Kidney epithelial cell (primary cell): ENCODE measurements around the gene MDM2. TPM values are rescaled to one million over a fixed set of nuclear protein-coding genes. Genes with fewer than 3 reads are reported as not detected.

Experiments
- DNase-seq: peaks from one replicate; pipeline ENCODE4 v3.0.0-alpha.2; 2010; ENCODE audit warnings: low read depth
- H3K27me3 ChIP-seq: 2 replicates; pipeline ENCODE4 v1.6.0; 2011; ENCODE audit warnings: low read length; ENCODE audit not compliant: control insufficient read depth, insufficient read depth
- H3K36me3 ChIP-seq: 2 replicates; pipeline ENCODE4 v1.5.1; 2011; ENCODE audit warnings: low read length; ENCODE audit not compliant: control insufficient read depth, insufficient read depth
- H3K4me3 ChIP-seq: 2 replicates; pipeline ENCODE4 v1.5.1; 2011; ENCODE audit warnings: low read depth, mild to moderate bottlenecking, control low read depth, low read length
- total RNA-seq: library from RNA; depleted of rRNA; stranded (reverse); fragments of >200 nt; gene quantifications from 2 replicates; pipeline ENCODE4 v1.2.3, GENCODE V29; 2015
- TF ChIP-seq, protein P1 (sequence below): IDR thresholded peaks from 2 replicates; pipeline ENCODE4 v1.5.1; 2011; ENCODE audit warnings: mild to moderate bottlenecking, moderate library complexity, low read length, control low read depth, inconsistent platforms; ENCODE audit not compliant: insufficient read depth, poor library complexity, severe bottlenecking

MDM2 gene
- total RNA-seq, 1 donor from 2014 or later: 195 TPM

- no peak overlapping the region for H3K4me3 ChIP-seq
- no peaks in the 10 kb centered on the region for H3K27me3 ChIP-seq
- H3K36me3 ChIP-seq: peaks cover 2% of the 10 kb centered on the region
- DNase-seq: no peak
- TF ChIP-seq, protein P1, sequence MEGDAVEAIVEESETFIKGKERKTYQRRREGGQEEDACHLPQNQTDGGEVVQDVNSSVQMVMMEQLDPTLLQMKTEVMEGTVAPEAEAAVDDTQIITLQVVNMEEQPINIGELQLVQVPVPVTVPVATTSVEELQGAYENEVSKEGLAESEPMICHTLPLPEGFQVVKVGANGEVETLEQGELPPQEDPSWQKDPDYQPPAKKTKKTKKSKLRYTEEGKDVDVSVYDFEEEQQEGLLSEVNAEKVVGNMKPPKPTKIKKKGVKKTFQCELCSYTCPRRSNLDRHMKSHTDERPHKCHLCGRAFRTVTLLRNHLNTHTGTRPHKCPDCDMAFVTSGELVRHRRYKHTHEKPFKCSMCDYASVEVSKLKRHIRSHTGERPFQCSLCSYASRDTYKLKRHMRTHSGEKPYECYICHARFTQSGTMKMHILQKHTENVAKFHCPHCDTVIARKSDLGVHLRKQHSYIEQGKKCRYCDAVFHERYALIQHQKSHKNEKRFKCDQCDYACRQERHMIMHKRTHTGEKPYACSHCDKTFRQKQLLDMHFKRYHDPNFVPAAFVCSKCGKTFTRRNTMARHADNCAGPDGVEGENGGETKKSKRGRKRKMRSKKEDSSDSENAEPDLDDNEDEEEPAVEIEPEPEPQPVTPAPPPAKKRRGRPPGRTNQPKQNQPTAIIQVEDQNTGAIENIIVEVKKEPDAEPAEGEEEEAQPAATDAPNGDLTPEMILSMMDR: no peak
Observed at GRCh38 chr12:68887641-68888040, 79.7 kb downstream of the MDM2 start.

DNA sequence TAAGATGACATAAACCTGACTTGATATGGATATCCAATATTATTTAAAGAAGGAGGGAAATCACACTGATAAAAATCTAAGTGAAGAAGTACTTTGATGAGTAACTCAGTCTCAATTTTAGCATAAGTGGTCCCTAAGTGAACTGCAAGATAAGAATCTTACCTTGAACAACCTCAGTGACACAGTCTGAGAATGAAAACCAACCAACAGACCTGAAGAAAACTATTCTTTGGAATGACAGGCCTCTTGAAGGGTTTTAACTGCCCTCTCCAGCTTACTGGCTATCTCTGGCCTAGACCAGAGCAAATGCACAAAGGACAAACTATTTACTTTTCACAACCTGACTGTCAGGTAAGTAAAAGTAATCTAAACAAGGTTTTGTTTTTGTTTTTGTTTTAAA lies 80.3 kb downstream of the MDM2 start:
- DNase-seq: no peak
- TF ChIP-seq, protein P1: no peak
- H3K36me3 ChIP-seq: peaks cover 2% of the 10 kb centered on the region
- no peaks in the 10 kb centered on the region for H3K27me3 ChIP-seq
- no peak overlapping the region for H3K4me3 ChIP-seq

DNA sequence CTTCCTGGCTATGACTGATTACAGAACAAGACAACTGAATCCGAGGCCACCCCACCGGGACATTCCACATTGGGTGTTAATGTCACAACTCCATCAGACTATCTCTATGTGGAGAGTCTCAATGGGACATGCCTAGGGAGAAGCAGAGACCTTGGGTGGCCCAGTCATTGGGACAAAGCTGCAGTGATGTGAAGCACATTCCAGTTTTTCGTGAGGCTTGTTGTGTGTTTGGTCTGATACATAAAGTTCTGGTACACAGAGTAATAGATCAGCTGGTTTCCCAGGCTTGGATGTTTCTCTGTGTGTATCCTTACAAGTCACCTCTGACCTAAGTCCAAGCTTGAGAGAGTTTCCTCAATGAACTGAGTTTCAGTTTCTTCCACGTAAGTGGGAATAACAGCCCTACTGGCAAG lies 82.7 kb downstream of the MDM2 start:
- H3K27me3 ChIP-seq: no peaks in the 10 kb centered on the region
- no peak for DNase-seq
- peaks cover 2% of the 10 kb centered on the region for H3K36me3 ChIP-seq
- TF ChIP-seq, protein P1: no peak
- no peak overlapping the region for H3K4me3 ChIP-seq

DNA sequence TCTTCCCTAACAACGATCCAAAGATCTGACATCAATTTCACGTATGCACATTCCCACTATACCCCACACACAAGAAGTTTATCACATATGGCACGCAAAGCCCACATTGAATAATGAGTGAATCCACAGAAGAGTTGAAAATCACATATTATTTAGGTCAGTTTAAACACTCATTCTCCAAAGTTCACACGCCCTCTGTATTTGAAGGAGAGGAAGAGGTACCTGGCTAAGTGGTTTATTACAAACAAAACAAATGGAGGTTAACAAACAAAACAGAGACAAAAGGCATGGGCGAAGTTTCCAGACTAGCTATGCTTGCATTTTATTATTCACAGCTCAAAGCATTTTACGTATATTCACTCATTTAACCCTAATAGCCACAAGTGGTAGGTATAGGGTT lies 83.2 kb downstream of the MDM2 start:
- Histone ChIP-seq H3K36me3 (peaks cover 2% of the 10 kb centered on the region), H3K27me3 (no peaks in the 10 kb centered on the region), H3K4me3 (no peak overlapping the region)
- DNase-seq: no peak
- TF ChIP-seq, protein P1: no peak

GRCh38 chr12:68893201-68893600 lies 85.2 kb downstream of the MDM2 start:
- no peaks in the 10 kb centered on the region for H3K27me3 ChIP-seq
- H3K36me3 ChIP-seq: peaks cover 2% of the 10 kb centered on the region
- TF ChIP-seq, protein P1: no peak
- DNase-seq: no peak
- H3K4me3 ChIP-seq: no peak overlapping the region

DNA sequence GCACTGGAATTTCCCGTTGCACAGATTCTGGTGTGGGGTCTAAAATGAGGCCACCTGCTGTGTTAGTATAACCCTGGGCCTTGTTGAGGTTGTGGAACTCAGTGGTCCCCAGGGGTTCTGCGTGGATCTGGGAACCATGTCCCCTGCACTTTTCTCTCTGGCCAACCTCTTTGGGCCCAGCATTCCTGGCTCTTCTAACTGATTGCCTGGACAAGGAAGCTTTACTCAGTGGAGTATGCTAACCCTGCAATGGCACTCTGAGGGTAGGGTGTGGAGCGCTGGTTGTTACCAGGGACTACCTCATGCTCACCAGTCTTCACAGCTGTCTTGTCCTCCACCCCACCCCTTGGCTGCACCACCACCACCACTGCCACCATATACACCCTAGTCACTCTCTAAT lies 85.8 kb downstream of the MDM2 start:
- Histone ChIP-seq H3K4me3 (no peak overlapping the region), H3K36me3 (peaks cover 2% of the 10 kb centered on the region), H3K27me3 (no peaks in the 10 kb centered on the region)
- TF ChIP-seq, protein P1: no peak
- no peak for DNase-seq
